SK-N-SH (cell line): ENCODE results near the gene CCDC188.

Experiments used
- CTCF ChIP-seq: fragments of 200-600 bp; sonication (generic); IDR thresholded peaks from 2 replicates; pipeline ENCODE4 v1.6.1; 2017; ENCODE audit warnings: antibody characterized with exemption, mild to moderate bottlenecking, moderate library complexity
- EZH2phosphoT487 ChIP-seq: fragments of 200-600 bp; sonication (generic); IDR thresholded peaks from 2 replicates; pipeline ENCODE4 v1.6.1; 2017; ENCODE audit warnings: low read depth, mixed run types, mild to moderate bottlenecking, antibody characterized with exemption, moderate library complexity, borderline replicate concordance
- IRF3 ChIP-seq: fragments of 150-350 bp; IDR thresholded peaks from 2 replicates; pipeline ENCODE4 v1.6.1; 2016; ENCODE audit warnings: mild to moderate bottlenecking, low read depth, low read length
- JUND ChIP-seq: IDR thresholded peaks from 2 replicates; pipeline ENCODE4 v1.4.0; 2012
- MXI1 ChIP-seq: IDR thresholded peaks from 2 replicates; pipeline ENCODE4 v1.6.1; 2012; ENCODE audit warnings: mild to moderate bottlenecking, low read depth, low read length, improper control_type of control experiment
- NRF1 ChIP-seq: IDR thresholded peaks from 2 replicates; pipeline ENCODE4 v1.6.1; 2012; ENCODE audit warnings: low read depth, mild to moderate bottlenecking, low read length
- POLR2AphosphoS5 ChIP-seq: IDR thresholded peaks from 2 replicates; pipeline ENCODE4 v1.6.1; 2012; ENCODE audit warnings: low read depth, low read length
- RAD21 ChIP-seq: IDR thresholded peaks from 2 replicates; pipeline ENCODE4 v1.6.1; 2012; ENCODE audit warnings: mild to moderate bottlenecking, low read length
- RFX5 ChIP-seq: IDR thresholded peaks from 2 replicates; pipeline ENCODE4 v1.6.1; 2012; ENCODE audit warnings: mild to moderate bottlenecking, improper control_type of control experiment, low read length
- TEAD4 ChIP-seq: IDR thresholded peaks from 2 replicates; pipeline ENCODE4 v1.4.0; 2012; ENCODE audit warnings: mild to moderate bottlenecking, borderline replicate concordance; ENCODE audit not compliant: insufficient read depth
- USF2 ChIP-seq: fragments of 150-350 bp; IDR thresholded peaks from 2 replicates; pipeline ENCODE4 v1.6.1; 2017; ENCODE audit warnings: antibody characterized with exemption, low read length, low read depth, borderline replicate concordance
- YY1 ChIP-seq: IDR thresholded peaks from 2 replicates; pipeline ENCODE4 v1.4.0; 2012; ENCODE audit warnings: low read depth, mild to moderate bottlenecking

GRCh38 chr22:20123366-20124082, 27.3 kb downstream of the CCDC188 start:
- TF ChIP-seq CTCF (no peak), USF2 (no peak), RAD21 (no peak), YY1 (no peak), EZH2phosphoT487 (no peak), MXI1 (no peak), POLR2AphosphoS5 (no peak), NRF1 (no peak), IRF3 (no peak), RFX5 (no peak), TEAD4 (no peak), JUND (no peak)
